Psoas muscle (tissue), 8 donors: ENCODE results near the gene KLHL3. TPM values are rescaled to one million over a fixed set of nuclear protein-coding genes. Genes with fewer than 3 reads are reported as not detected.

ENCODE experiments used
- ATAC-seq, 4 donors: fragments of 200-7000 bp; cut with Tn5 transposase; one replicate each; pipeline ENCODE4 v1.9.1; 2020; ENCODE audit warnings: moderate library complexity in 3 of 4, mild to moderate bottlenecking in 2 of 4
- DNase-seq, 2 donors: peaks; one replicate each; pipeline ENCODE4 v3.0.0-alpha.2; 2020
- H3K27ac ChIP-seq: fragments of 200-600 bp; one replicate; pipeline ENCODE4 v1.8.0; 2022
- H3K27me3 ChIP-seq, 3 donors: fragments of 200-600 bp in 1 of 3; one replicate each; pipeline versions ENCODE4 v1.6.1 to v1.8.0; 2013 to 2022; ENCODE audit warnings: low read length in 2 of 3, mild to moderate bottlenecking in 2 of 3, moderate library complexity in 1 of 3; ENCODE audit not compliant: insufficient read depth in 3 of 3
- H3K36me3 ChIP-seq, 2 donors: fragments of 200-600 bp in 1 of 2; one replicate each; pipeline versions ENCODE4 v1.6.1 to v1.8.0; 2013 to 2022; ENCODE audit warnings: low read depth in 1 of 2, mild to moderate bottlenecking in 1 of 2, moderate library complexity in 1 of 2; ENCODE audit not compliant: insufficient read depth in 1 of 2
- H3K4me1 ChIP-seq: fragments of 200-600 bp; one replicate; pipeline ENCODE4 v1.8.0; 2022
- H3K4me3 ChIP-seq: fragments of 200-600 bp; one replicate; pipeline ENCODE4 v1.8.0; 2022; ENCODE audit warnings: mild to moderate bottlenecking
- H3K9me3 ChIP-seq: fragments of 200-600 bp; one replicate; pipeline ENCODE4 v1.8.0; 2022
- WGBS, 3 donors: extraction: QIAGEN DNeasy Blood & Tissue Kit; methylation state at CpG; one replicate each; pipeline versions ENCODE4 v1.1.6 to v1.1.7; 2013; 5-methylcytosine and 5-hydroxymethylcytosine counted together
- intact Hi-C, 2 donors: fragments of 100-400 bp; cut with DNase I; formaldehyde crosslinking; loops; one replicate each; pipeline versions ENCODE4 v1.11.0 to v1.14.2; 2022
- polyA plus RNA-seq, 3 donors: library from polyadenylated mRNA; stranded (reverse); fragments of 200-250 nt; gene quantifications; one replicate each; pipeline ENCODE4 v1.2.3, GENCODE V29; 2013
- total RNA-seq, 4 donors: library from RNA; stranded (reverse); fragmentation: NEBNext Ultra II Directional in 2 of 4; extraction: Animal tissue kit (Norgen Biotek cat#: 25700) in 2 of 4; gene quantifications; one replicate each; pipeline versions ENCODE4 v1.2.1 to v1.2.4, GENCODE V29; 2021 to 2023
- TF ChIP-seq, protein P1 (sequence below): fragments of 200-600 bp; IDR thresholded peaks from one replicate; pipeline ENCODE4 v1.8.0; 2022; ENCODE audit warnings: antibody characterized with exemption
- donor health status: healthy with polysubstance abuse.
- donor health status: DM: no; HTN: no; CAD: no; lungs with moderate emphysema.
- donor health status: Bipolar disorder and iron deficiency.
- donor health status: healthy.
- donor health status: DM: yes; HTN: yes; CAD: no.
- donor health status: DM: no; HTN: no; CAD: no.
- donor health status: DM: no; HTN: no; CAD: no.
- donor health status: DM: yes; HTN: yes; CAD: no.

KLHL3 gene
- total and polyA plus RNA-seq, 7 donors = 0.69 to 4.3 (median 1.9) TPM

DNA sequence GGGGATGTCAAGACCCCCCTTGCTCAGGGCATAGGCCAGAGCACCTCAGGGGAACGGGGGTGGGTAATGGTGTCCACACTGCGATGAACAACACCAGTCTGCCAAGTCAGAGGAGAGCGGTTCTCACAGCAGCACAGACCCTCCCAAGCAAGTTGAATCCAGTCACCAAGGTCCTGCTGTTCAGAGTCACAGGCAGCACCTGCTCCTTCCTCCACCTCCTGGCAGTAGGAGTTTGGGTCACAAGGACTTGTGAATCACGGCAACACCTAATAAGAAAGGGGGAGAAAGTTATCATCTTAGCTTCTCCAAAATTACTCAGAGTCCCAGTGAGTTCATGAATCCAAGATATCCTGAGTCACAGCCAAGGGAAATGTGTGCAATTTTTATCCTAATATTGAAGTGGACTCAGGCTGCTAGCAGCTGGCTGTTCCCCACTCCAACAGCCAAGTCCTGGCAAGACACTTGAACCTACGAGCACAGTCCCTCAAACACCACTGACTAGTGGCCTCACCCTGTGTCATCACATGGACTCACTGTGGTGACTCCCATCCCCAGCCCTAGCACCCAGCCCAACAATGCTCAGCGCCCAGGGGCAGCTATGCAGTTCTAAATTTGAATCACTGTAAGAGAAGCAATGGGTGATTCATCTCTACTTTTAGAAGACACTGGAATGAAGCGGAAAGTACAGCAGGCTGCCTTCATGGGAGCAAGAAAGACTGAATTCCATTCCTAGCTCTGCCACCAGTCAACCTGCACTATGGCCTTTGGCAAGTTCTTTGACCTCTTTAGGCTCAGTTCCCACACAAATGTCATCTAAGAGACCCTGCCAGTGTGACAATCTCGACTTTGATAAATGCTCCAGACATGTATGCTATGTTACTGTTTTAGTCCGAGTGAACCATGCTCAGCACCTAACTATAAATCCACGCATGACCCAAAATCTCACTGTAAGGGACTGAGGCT lies 113.7 kb downstream of the KLHL3 start:
- DNase-seq = peak; percentile 81 to 91
- ATAC-seq = peak; percentile 92 to 95 (median 94)
- TF ChIP-seq, protein P1, sequence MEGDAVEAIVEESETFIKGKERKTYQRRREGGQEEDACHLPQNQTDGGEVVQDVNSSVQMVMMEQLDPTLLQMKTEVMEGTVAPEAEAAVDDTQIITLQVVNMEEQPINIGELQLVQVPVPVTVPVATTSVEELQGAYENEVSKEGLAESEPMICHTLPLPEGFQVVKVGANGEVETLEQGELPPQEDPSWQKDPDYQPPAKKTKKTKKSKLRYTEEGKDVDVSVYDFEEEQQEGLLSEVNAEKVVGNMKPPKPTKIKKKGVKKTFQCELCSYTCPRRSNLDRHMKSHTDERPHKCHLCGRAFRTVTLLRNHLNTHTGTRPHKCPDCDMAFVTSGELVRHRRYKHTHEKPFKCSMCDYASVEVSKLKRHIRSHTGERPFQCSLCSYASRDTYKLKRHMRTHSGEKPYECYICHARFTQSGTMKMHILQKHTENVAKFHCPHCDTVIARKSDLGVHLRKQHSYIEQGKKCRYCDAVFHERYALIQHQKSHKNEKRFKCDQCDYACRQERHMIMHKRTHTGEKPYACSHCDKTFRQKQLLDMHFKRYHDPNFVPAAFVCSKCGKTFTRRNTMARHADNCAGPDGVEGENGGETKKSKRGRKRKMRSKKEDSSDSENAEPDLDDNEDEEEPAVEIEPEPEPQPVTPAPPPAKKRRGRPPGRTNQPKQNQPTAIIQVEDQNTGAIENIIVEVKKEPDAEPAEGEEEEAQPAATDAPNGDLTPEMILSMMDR = no peak
- H3K4me3 ChIP-seq = peak overlapping the region; percentile 19
- H3K36me3 ChIP-seq = no peaks in the 10 kb centered on the region
- WGBS, 3 donors = 30 to 35% (median 31%) methylated on average over 10 of the region's 10 CpGs
- H3K4me1 ChIP-seq = peaks cover 32% of the 10 kb centered on the region
- intact Hi-C loops = loop anchor here in 1 of 2 donors (10.0 kb wide), 1 partner anchor 203 kb away; no protein-coding TSS in a partner anchor
- H3K27me3 ChIP-seq = no peaks in the 10 kb centered on the region
- H3K9me3 ChIP-seq = no peaks in the 10 kb centered on the region
- peak overlapping the region; percentile 93 for H3K27ac ChIP-seq

DNA sequence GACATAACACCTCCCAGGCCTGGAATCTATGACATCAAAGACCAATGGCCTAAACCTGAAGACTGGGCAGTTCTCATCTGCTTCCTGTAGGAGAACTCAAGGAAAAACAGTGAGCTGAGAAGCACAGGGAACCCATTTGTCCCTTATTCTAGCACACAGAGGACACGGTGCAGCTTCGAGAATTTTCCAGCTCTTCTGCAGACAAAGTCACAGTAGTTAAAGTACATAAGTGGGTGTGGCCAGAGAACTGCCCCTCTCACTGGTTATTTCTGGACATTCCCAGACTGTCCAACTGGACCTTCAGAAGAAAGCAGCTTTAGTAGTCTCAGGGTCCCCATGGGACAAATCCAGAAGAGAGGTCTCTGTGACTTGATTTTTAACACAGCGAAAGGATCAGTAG lies 114.6 kb downstream of the KLHL3 start:
- H3K9me3 ChIP-seq = no peaks in the 10 kb centered on the region
- intact Hi-C loops = loop anchor here in 1 of 2 donors (10.0 kb wide), 1 partner anchor 203 kb away; no protein-coding TSS in a partner anchor
- H3K4me1 ChIP-seq = peaks cover 32% of the 10 kb centered on the region
- peak overlapping the region; percentile 93 for H3K27ac ChIP-seq
- H3K27me3 ChIP-seq = no peaks in the 10 kb centered on the region
- no peak overlapping the region for H3K4me3 ChIP-seq
- TF ChIP-seq, protein P1 = no peak
- ATAC-seq (peak in 1 of 4 donors; percentile 24), DNase-seq (no peak)
- WGBS, 3 donors = 44 to 54% (median 44%) methylated on average over 3 of the region's 3 CpGs
- no peaks in the 10 kb centered on the region for H3K36me3 ChIP-seq

DNA sequence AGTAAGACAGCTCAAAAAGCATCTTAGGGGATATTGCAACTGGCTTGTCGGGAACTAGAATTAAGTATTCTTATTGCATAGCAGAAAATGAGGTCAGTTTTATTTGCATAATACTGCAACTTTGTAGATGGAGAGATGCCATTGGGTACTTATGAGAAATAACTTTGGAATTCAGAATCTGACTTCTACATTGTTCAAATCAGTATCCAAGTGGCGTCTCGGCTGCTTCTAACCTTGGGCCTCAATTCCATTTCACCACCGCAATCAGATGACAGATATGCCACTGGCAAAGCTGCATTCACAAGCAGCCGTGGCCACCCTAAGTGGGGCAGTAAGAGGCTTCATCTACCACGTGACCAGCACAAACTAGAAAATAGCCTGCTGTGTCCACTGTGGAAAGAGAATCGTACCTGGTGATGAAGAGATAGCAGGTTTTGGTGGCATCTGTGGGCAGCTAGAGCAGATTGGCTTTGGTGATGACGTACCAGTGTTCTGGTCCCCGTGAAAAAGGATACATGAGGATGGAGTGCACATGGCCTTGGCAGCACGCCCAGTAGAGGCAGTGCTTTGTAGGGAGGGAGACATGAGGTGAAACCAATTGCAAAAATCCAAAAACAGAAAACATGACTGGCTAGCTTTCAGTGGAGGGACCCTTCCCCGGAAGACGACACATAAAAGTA lies 116.6 kb downstream of the KLHL3 start:
- Histone ChIP-seq H3K4me3 (no peak overlapping the region), H3K27me3 (no peaks in the 10 kb centered on the region), H3K27ac (no peak overlapping the region), H3K4me1 (peaks cover 32% of the 10 kb centered on the region), H3K9me3 (no peaks in the 10 kb centered on the region), H3K36me3 (no peaks in the 10 kb centered on the region)
- ATAC-seq (no peak), DNase-seq (peak; percentile 65 to 75)
- WGBS, 3 donors = 29 to 48% (median 31%) methylated on average over 12 of the region's 12 CpGs
- intact Hi-C loops = no loop called here
- TF ChIP-seq, protein P1 = no peak

DNA sequence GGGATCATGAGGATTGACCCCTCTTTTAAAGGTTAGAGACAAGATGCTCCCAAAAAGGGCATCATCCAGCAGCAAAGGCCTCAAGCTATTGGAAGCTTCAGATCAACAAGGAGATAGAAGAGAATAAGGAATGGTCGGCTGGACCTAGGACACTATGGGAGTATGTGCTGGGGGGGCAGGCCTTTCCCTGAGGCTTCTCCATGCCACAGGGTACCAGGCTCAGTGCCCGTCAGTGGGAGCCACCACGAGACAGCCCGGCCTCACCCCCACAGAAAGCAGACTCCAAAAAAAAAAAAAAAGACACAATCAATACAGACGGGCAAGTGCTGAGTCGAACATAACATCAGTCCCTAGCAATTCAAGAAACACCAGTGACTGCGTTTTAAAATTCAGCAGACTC lies 117.4 kb downstream of the KLHL3 start:
- Histone ChIP-seq H3K27me3 (no peaks in the 10 kb centered on the region), H3K9me3 (no peaks in the 10 kb centered on the region), H3K4me3 (no peak overlapping the region), H3K4me1 (peaks cover 25% of the 10 kb centered on the region), H3K36me3 (no peaks in the 10 kb centered on the region), H3K27ac (no peak overlapping the region)
- TF ChIP-seq, protein P1 = no peak
- WGBS, 3 donors = 90 to 98% (median 90%) methylated on average over 7 of the region's 7 CpGs
- ATAC-seq (no peak), DNase-seq (no peak)
- intact Hi-C loops = no loop called here
